Peyer's patch (tissue), 4 donors: Measurements from ENCODE around the gene ATP2B2. TPM values are rescaled to one million over a fixed set of nuclear protein-coding genes. Genes with fewer than 3 reads are reported as not detected.

Source experiments
- DNase-seq, 3 donors: peaks; one replicate each; pipeline ENCODE4 v3.0.0-alpha.2; 2017 to 2019
- H3K27ac ChIP-seq, 4 donors: fragments of 200-600 bp; sonication (generic); one replicate each; pipeline ENCODE4 v1.5.1; 2016 to 2019
- H3K27me3 ChIP-seq, 2 donors: fragments of 200-600 bp; sonication (generic); one replicate each; pipeline ENCODE4 v1.5.1; 2019
- H3K36me3 ChIP-seq, 3 donors: fragments of 200-600 bp; sonication (generic); one replicate each; pipeline ENCODE4 v1.5.1; 2016 to 2019
- H3K4me1 ChIP-seq, 4 donors: fragments of 200-600 bp; sonication (generic); one replicate each; pipeline ENCODE4 v1.5.1; 2016 to 2019
- H3K4me3 ChIP-seq, 4 donors: fragments of 200-600 bp; sonication (generic); 1 replicate in 3 of 4; 2 replicates in 1 of 4; pipeline ENCODE4 v1.5.1; 2016 to 2019; ENCODE audit warnings: mild to moderate bottlenecking in 1 of 4
- H3K9me3 ChIP-seq, 4 donors: fragments of 200-600 bp; sonication (generic); one replicate each; pipeline ENCODE4 v1.5.1; 2016 to 2019; ENCODE audit warnings: mild to moderate bottlenecking in 1 of 4
- CTCF ChIP-seq, 6 experiments: fragments of 450-650 bp in 4 of 6; fragments of 200-600 bp in 2 of 6; sonication (generic) in 1 of 6; IDR thresholded peaks; one replicate each; pipeline ENCODE4 v1.5.1; 2017 to 2019; ENCODE audit warnings: antibody characterized with exemption in 6 of 6, mild to moderate bottlenecking in 3 of 6, moderate library complexity in 1 of 6
- POLR2A ChIP-seq, 2 donors: fragments of 450-650 bp; IDR thresholded peaks; one replicate each; pipeline ENCODE4 v1.5.1; 2017; ENCODE audit warnings: antibody characterized with exemption in 2 of 2, mild to moderate bottlenecking in 2 of 2, moderate library complexity in 2 of 2
- total RNA-seq, 4 donors: library from RNA; depleted of rRNA; stranded (reverse); fragments of >200 nt; gene quantifications; one replicate each; pipeline ENCODE4 v1.1.0, GENCODE V29; 2016

The ATP2B2 gene
- total RNA-seq, 4 donors from 2014 or later, result not detected

GRCh38 chr3:10501664-10502052 lies 3.7 kb downstream of the ATP2B2 start:
- TF ChIP-seq POLR2A (IDR thresholded peaks at IDR 0.05) (no peak), CTCF (IDR thresholded peaks at IDR 0.05) (no peak)
- no peaks in the 10 kb centered on the region for H3K4me1 ChIP-seq
- H3K27me3 ChIP-seq, result peaks cover 0 to 10% of the 10 kb centered on the region in 2 donors

GRCh38 chr3:10500717-10501663 lies 4.4 kb downstream of the ATP2B2 start:
- DNase-seq, result no peak
- Histone ChIP-seq H3K4me3 (no peak overlapping the region), H3K27me3 (peaks cover 0 to 8% of the 10 kb centered on the region in 2 donors), H3K9me3 (no peaks in the 10 kb centered on the region), H3K27ac (no peak overlapping the region), H3K36me3 (no peaks in the 10 kb centered on the region), H3K4me1 (no peaks in the 10 kb centered on the region)
- TF ChIP-seq CTCF (IDR thresholded peaks at IDR 0.05), result no peak
- TF ChIP-seq POLR2A (IDR thresholded peaks at IDR 0.05), result no peak

More at GRCh38 chr3:10501664-10502052, 3.7 kb downstream of the ATP2B2 start:
- DNase-seq, result no peak
- no peaks in the 10 kb centered on the region for H3K36me3 ChIP-seq
- H3K4me3 ChIP-seq, result no peak overlapping the region
- H3K9me3 ChIP-seq, result no peaks in the 10 kb centered on the region
- H3K27ac ChIP-seq, result no peak overlapping the region

GRCh38 chr3:10498271-10498670 lies 7.1 kb downstream of the ATP2B2 start:
- no peak overlapping the region for H3K27ac ChIP-seq
- TF ChIP-seq CTCF (IDR thresholded peaks at IDR 0.05) (no peak), POLR2A (IDR thresholded peaks at IDR 0.05) (no peak)
- H3K9me3 ChIP-seq, result no peaks in the 10 kb centered on the region
- H3K4me1 ChIP-seq, result no peaks in the 10 kb centered on the region
- no peak overlapping the region for H3K4me3 ChIP-seq
- H3K36me3 ChIP-seq, result no peaks in the 10 kb centered on the region
- DNase-seq, result no peak
- no peaks in the 10 kb centered on the region for H3K27me3 ChIP-seq

GRCh38 chr3:10497439-10497838 lies 7.9 kb downstream of the ATP2B2 start:
- TF ChIP-seq CTCF (IDR thresholded peaks at IDR 0.05) (no peak), POLR2A (IDR thresholded peaks at IDR 0.05) (no peak)

GRCh38 chr3:10496121-10496863 lies 9.1 kb downstream of the ATP2B2 start:
- no peak overlapping the region for H3K4me3 ChIP-seq
- no peak for DNase-seq
- H3K27ac ChIP-seq, result no peak overlapping the region
- no peaks in the 10 kb centered on the region for H3K36me3 ChIP-seq
- no peak for TF ChIP-seq POLR2A (IDR thresholded peaks at IDR 0.05)
- no peaks in the 10 kb centered on the region for H3K9me3 ChIP-seq
- no peaks in the 10 kb centered on the region for H3K27me3 ChIP-seq
- no peaks in the 10 kb centered on the region for H3K4me1 ChIP-seq

More at GRCh38 chr3:10497439-10497838, 7.9 kb downstream of the ATP2B2 start:
- Histone ChIP-seq H3K27me3 (no peaks in the 10 kb centered on the region), H3K36me3 (no peaks in the 10 kb centered on the region), H3K27ac (no peak overlapping the region), H3K4me3 (no peak overlapping the region), H3K4me1 (no peaks in the 10 kb centered on the region), H3K9me3 (no peaks in the 10 kb centered on the region)
- DNase-seq, result no peak

- DNase-seq, result no peak
- H3K4me3 ChIP-seq, result no peak overlapping the region
- no peaks in the 10 kb centered on the region for H3K36me3 ChIP-seq
- H3K27ac ChIP-seq, result no peak overlapping the region
- TF ChIP-seq POLR2A (IDR thresholded peaks at IDR 0.05), result no peak
- TF ChIP-seq CTCF (IDR thresholded peaks at IDR 0.05), result no peak
- no peaks in the 10 kb centered on the region for H3K27me3 ChIP-seq
- H3K9me3 ChIP-seq, result no peaks in the 10 kb centered on the region
- H3K4me1 ChIP-seq, result no peaks in the 10 kb centered on the region
These were observed 9.8 kb downstream of the ATP2B2 start for GRCh38 chr3:10495614-10496013.
